ENCODE results near the gene PRDM11.

DNA sequence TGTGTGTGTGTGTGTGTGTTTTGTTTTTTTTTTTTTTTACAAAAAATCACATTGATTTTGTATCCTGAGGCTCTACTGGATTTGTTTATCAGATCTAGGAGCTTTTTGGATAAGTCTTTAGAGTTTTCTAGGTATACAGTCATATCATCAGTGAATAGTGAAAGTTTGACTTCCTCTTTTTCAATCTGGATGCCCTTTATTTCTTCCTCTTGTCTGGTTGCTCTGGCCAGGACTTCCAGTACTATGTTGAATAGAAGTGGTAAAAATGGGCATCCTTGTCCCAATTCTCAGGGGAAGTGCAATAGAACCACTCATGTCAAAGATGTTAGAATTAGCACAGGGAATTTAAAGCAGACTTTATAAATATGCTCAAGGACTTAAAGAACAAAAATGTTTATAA is 32.6 kb upstream of the PRDM11 start:
- TF ChIP-seq POLR2AphosphoS5 (IDR thresholded peaks at IDR 0.05; ENCODE audit: borderline replicate concordance, low read depth, low read length) (no peak), EZH2 (IDR thresholded peaks at IDR 0.05) (no peak)

Data from SK-N-MC (cell line).